ENCODE results near the gene TSPAN4. TPM values are rescaled to one million over a fixed set of nuclear protein-coding genes. Genes with fewer than 3 reads are reported as not detected.

Gene TSPAN4
- total RNA-seq, 1 donor = 15.5 TPM

- Histone ChIP-seq H3K4me1 (ENCODE audit: insufficient read depth, low read length) (no peaks in the 10 kb centered on the region), H3K4me3 (ENCODE audit: low read length) (no peak overlapping the region), H3K27me3 (ENCODE audit: insufficient read depth, low read length) (no peaks in the 10 kb centered on the region), H3K9me3 (ENCODE audit: low read depth, low read length) (no peaks in the 10 kb centered on the region)
Measured at GRCh38 chr11:855796-856195, 13.1 kb downstream of the TSPAN4 start.

- Histone ChIP-seq H3K27me3 (ENCODE audit: insufficient read depth, low read length) (no peaks in the 10 kb centered on the region), H3K4me3 (ENCODE audit: low read length) (no peak overlapping the region), H3K9me3 (ENCODE audit: low read depth, low read length) (no peaks in the 10 kb centered on the region), H3K4me1 (ENCODE audit: insufficient read depth, low read length) (no peaks in the 10 kb centered on the region)
Measured at GRCh38 chr11:856397-856796, 13.7 kb downstream of the TSPAN4 start.

GRCh38 chr11:858053-858761, 15.6 kb downstream of the TSPAN4 start:
- no peaks in the 10 kb centered on the region for H3K27me3 ChIP-seq (ENCODE audit: insufficient read depth, low read length)
- H3K4me3 ChIP-seq (ENCODE audit: low read length) = no peak overlapping the region
- no peaks in the 10 kb centered on the region for H3K4me1 ChIP-seq (ENCODE audit: insufficient read depth, low read length)
- H3K9me3 ChIP-seq (ENCODE audit: low read depth, low read length) = no peaks in the 10 kb centered on the region

GRCh38 chr11:858762-859339, 16.2 kb downstream of the TSPAN4 start:
- Histone ChIP-seq H3K27me3 (ENCODE audit: insufficient read depth, low read length) (no peaks in the 10 kb centered on the region), H3K9me3 (ENCODE audit: low read depth, low read length) (no peaks in the 10 kb centered on the region), H3K4me1 (ENCODE audit: insufficient read depth, low read length) (no peaks in the 10 kb centered on the region), H3K4me3 (ENCODE audit: low read length) (no peak overlapping the region)

- H3K4me3 ChIP-seq (ENCODE audit: low read length) = no peak overlapping the region
- no peaks in the 10 kb centered on the region for H3K4me1 ChIP-seq (ENCODE audit: insufficient read depth, low read length)
- no peaks in the 10 kb centered on the region for H3K27me3 ChIP-seq (ENCODE audit: insufficient read depth, low read length)
- no peaks in the 10 kb centered on the region for H3K9me3 ChIP-seq (ENCODE audit: low read depth, low read length)
Measured at GRCh38 chr11:859394-860131, 16.9 kb downstream of the TSPAN4 start.

GRCh38 chr11:860234-861104, 17.8 kb downstream of the TSPAN4 start:
- H3K27me3 ChIP-seq (ENCODE audit: insufficient read depth, low read length) = no peaks in the 10 kb centered on the region
- H3K4me3 ChIP-seq (ENCODE audit: low read length) = no peak overlapping the region
- no peaks in the 10 kb centered on the region for H3K4me1 ChIP-seq (ENCODE audit: insufficient read depth, low read length)
- H3K9me3 ChIP-seq (ENCODE audit: low read depth, low read length) = no peaks in the 10 kb centered on the region

- Histone ChIP-seq H3K4me1 (ENCODE audit: insufficient read depth, low read length) (no peaks in the 10 kb centered on the region), H3K9me3 (ENCODE audit: low read depth, low read length) (no peaks in the 10 kb centered on the region), H3K27me3 (ENCODE audit: insufficient read depth, low read length) (no peaks in the 10 kb centered on the region), H3K4me3 (ENCODE audit: low read length) (no peak overlapping the region)
Measured at GRCh38 chr11:861105-861479, 18.4 kb downstream of the TSPAN4 start.

- no peaks in the 10 kb centered on the region for H3K27me3 ChIP-seq (ENCODE audit: insufficient read depth, low read length)
- H3K4me1 ChIP-seq (ENCODE audit: insufficient read depth, low read length) = no peaks in the 10 kb centered on the region
- H3K4me3 ChIP-seq (ENCODE audit: low read length) = no peak overlapping the region
- H3K9me3 ChIP-seq (ENCODE audit: low read depth, low read length) = no peaks in the 10 kb centered on the region
Measured at GRCh38 chr11:862081-862661, 19.5 kb downstream of the TSPAN4 start.

- no peak overlapping the region for H3K4me3 ChIP-seq (ENCODE audit: low read length)
- H3K4me1 ChIP-seq (ENCODE audit: insufficient read depth, low read length) = no peaks in the 10 kb centered on the region
- no peaks in the 10 kb centered on the region for H3K9me3 ChIP-seq (ENCODE audit: low read depth, low read length)
- H3K27me3 ChIP-seq (ENCODE audit: insufficient read depth, low read length) = no peaks in the 10 kb centered on the region
Measured at GRCh38 chr11:862696-863022, 20.0 kb downstream of the TSPAN4 start.

GRCh38 chr11:863023-863909, 20.6 kb downstream of the TSPAN4 start:
- Histone ChIP-seq H3K27me3 (ENCODE audit: insufficient read depth, low read length) (no peaks in the 10 kb centered on the region), H3K4me1 (ENCODE audit: insufficient read depth, low read length) (no peaks in the 10 kb centered on the region), H3K4me3 (ENCODE audit: low read length) (no peak overlapping the region), H3K9me3 (ENCODE audit: low read depth, low read length) (no peaks in the 10 kb centered on the region)

GRCh38 chr11:863910-864827, 21.5 kb downstream of the TSPAN4 start:
- H3K4me1 ChIP-seq (ENCODE audit: insufficient read depth, low read length) = no peaks in the 10 kb centered on the region
- H3K9me3 ChIP-seq (ENCODE audit: low read depth, low read length) = no peaks in the 10 kb centered on the region
- H3K27me3 ChIP-seq (ENCODE audit: insufficient read depth, low read length) = no peaks in the 10 kb centered on the region
- no peak overlapping the region for H3K4me3 ChIP-seq (ENCODE audit: low read length)

- no peaks in the 10 kb centered on the region for H3K9me3 ChIP-seq (ENCODE audit: low read depth, low read length)
- no peak overlapping the region for H3K4me3 ChIP-seq (ENCODE audit: low read length)
- H3K27me3 ChIP-seq (ENCODE audit: insufficient read depth, low read length) = no peaks in the 10 kb centered on the region
- no peaks in the 10 kb centered on the region for H3K4me1 ChIP-seq (ENCODE audit: insufficient read depth, low read length)
Measured at GRCh38 chr11:864898-865297, 22.2 kb downstream of the TSPAN4 start.
